ENCODE measurements around the gene ZNF548.

ZNF548 gene

GRCh38 chr19:57406516-57407123 lies 17.0 kb downstream of the ZNF548 start:
- peak; percentile 96 for TF ChIP-seq CTCF (conservative IDR thresholded peaks at IDR 0.05)
- no peak overlapping the region for H3K27ac ChIP-seq

- TF ChIP-seq CTCF (conservative IDR thresholded peaks at IDR 0.05) = no peak
- peak within 1 kb of the TSS; percentile 76 for H3K27ac ChIP-seq
Measured at GRCh38 chr19:57410877-57411671, 21.4 kb downstream of the ZNF548 start, which contains the start of gene ZNF17. Gene ZNF17, plus strand, starts transcription at chr19:57411161. Its CDS starts 2,455 bp downstream, at chr19:57413616.

GRCh38 chr19:57419439-57419838 lies 29.8 kb downstream of the ZNF548 start:
- no peak for TF ChIP-seq CTCF (conservative IDR thresholded peaks at IDR 0.05)
- no peak overlapping the region for H3K27ac ChIP-seq

- TF ChIP-seq CTCF (conservative IDR thresholded peaks at IDR 0.05) = no peak
- no peak overlapping the region for H3K27ac ChIP-seq
Measured at GRCh38 chr19:57421037-57421436, 31.4 kb downstream of the ZNF548 start.

GRCh38 chr19:57434386-57435061 lies 44.9 kb downstream of the ZNF548 start:
- no peak for TF ChIP-seq CTCF (conservative IDR thresholded peaks at IDR 0.05)
- peak overlapping the region; percentile 82 for H3K27ac ChIP-seq

- no peak for TF ChIP-seq CTCF (conservative IDR thresholded peaks at IDR 0.05)
- H3K27ac ChIP-seq = peak within 1 kb of the TSS; percentile 82
Measured at GRCh38 chr19:57435062-57435978, 45.7 kb downstream of the ZNF548 start, which contains the start of gene ZNF749. Gene ZNF749, plus strand, starts transcription at chr19:57435325. Its CDS starts 254 bp downstream, at chr19:57435579.
